ENCODE results near the gene RNF166.

The RNF166 gene

DNA sequence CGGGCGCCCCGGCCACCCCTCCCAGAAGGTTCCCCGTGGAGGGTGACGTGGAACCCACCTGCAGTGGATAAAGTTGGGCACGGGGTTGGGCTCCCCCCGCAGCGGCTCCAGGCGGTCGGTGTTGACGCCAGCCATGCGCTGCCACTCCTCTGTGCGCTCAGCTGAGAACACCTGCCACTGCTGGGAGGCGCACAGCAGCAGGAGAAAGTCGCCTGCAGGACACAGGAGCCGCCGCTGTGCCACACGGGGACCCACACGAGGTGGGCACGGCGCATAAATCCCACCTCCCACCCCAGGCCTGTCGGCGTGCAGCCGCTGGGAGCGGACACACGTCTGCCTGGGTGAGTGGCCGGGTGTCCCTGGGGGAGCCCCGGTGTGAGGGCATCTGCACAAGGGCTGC is 20.8 kb upstream of the RNF166 start:
- Histone ChIP-seq H3K27me3 (ENCODE audit: insufficient read depth, low read length, poor library complexity) (no peaks in the 10 kb centered on the region), H3K79me2 (ENCODE audit: insufficient read depth, low read length) (no peaks in the 10 kb centered on the region), H3K4me2 (ENCODE audit: insufficient read depth, low read length) (no peak overlapping the region), H2AFZ (ENCODE audit: low read depth, low read length) (no peak overlapping the region), H3K9ac (ENCODE audit: low read depth, low read length) (no peak overlapping the region), H3K4me1 (ENCODE audit: insufficient read depth, low read length) (no peaks in the 10 kb centered on the region), H3K9me3 (ENCODE audit: insufficient read depth, low read length, severe bottlenecking) (no peaks in the 10 kb centered on the region), H4K20me1 (ENCODE audit: insufficient read depth, low read length) (peaks cover 14% of the 10 kb centered on the region), H3K36me3 (ENCODE audit: insufficient read depth, low read length) (peaks cover 78% of the 10 kb centered on the region), H3K27ac (ENCODE audit: low read length) (no peak overlapping the region), H3K4me3 (ENCODE audit: low read depth in 1 of 2, low read length in 2 of 2) (no peak overlapping the region)
- no peak for TF ChIP-seq CTCF (IDR thresholded peaks at IDR 0.05; ENCODE audit: borderline replicate concordance, extremely low read depth, low read length, poor library complexity, severe bottlenecking)
- TF ChIP-seq EZH2 (IDR thresholded peaks at IDR 0.05; ENCODE audit: borderline replicate concordance, low read depth, low read length, severe bottlenecking) = no peak
- DNase-seq (no peak), ATAC-seq (ENCODE audit: insufficient read depth, low read depth) (no peak)

- DNase-seq (no peak), ATAC-seq (ENCODE audit: insufficient read depth, low read depth) (no peak)
- H3K79me2 ChIP-seq (ENCODE audit: insufficient read depth, low read length) = no peaks in the 10 kb centered on the region
- peaks cover 11% of the 10 kb centered on the region for H4K20me1 ChIP-seq (ENCODE audit: insufficient read depth, low read length)
- H3K4me2 ChIP-seq (ENCODE audit: insufficient read depth, low read length) = no peak overlapping the region
- H3K27ac ChIP-seq (ENCODE audit: low read length) = no peak overlapping the region
- H3K27me3 ChIP-seq (ENCODE audit: insufficient read depth, low read length, poor library complexity) = no peaks in the 10 kb centered on the region
- H3K36me3 ChIP-seq (ENCODE audit: insufficient read depth, low read length) = peaks cover 78% of the 10 kb centered on the region
- no peak overlapping the region for H3K9ac ChIP-seq (ENCODE audit: low read depth, low read length)
- TF ChIP-seq CTCF (IDR thresholded peaks at IDR 0.05; ENCODE audit: borderline replicate concordance, extremely low read depth, low read length, poor library complexity, severe bottlenecking) (no peak), EZH2 (IDR thresholded peaks at IDR 0.05; ENCODE audit: borderline replicate concordance, low read depth, low read length, severe bottlenecking) (no peak)
- H2AFZ ChIP-seq (ENCODE audit: low read depth, low read length) = no peak overlapping the region
- no peaks in the 10 kb centered on the region for H3K4me1 ChIP-seq (ENCODE audit: insufficient read depth, low read length)
- H3K4me3 ChIP-seq (ENCODE audit: low read depth in 1 of 2, low read length in 2 of 2) = no peak overlapping the region
- no peaks in the 10 kb centered on the region for H3K9me3 ChIP-seq (ENCODE audit: insufficient read depth, low read length, severe bottlenecking)
Measured at GRCh38 chr16:88726408-88726749, 20.2 kb upstream of the RNF166 start.

DNA sequence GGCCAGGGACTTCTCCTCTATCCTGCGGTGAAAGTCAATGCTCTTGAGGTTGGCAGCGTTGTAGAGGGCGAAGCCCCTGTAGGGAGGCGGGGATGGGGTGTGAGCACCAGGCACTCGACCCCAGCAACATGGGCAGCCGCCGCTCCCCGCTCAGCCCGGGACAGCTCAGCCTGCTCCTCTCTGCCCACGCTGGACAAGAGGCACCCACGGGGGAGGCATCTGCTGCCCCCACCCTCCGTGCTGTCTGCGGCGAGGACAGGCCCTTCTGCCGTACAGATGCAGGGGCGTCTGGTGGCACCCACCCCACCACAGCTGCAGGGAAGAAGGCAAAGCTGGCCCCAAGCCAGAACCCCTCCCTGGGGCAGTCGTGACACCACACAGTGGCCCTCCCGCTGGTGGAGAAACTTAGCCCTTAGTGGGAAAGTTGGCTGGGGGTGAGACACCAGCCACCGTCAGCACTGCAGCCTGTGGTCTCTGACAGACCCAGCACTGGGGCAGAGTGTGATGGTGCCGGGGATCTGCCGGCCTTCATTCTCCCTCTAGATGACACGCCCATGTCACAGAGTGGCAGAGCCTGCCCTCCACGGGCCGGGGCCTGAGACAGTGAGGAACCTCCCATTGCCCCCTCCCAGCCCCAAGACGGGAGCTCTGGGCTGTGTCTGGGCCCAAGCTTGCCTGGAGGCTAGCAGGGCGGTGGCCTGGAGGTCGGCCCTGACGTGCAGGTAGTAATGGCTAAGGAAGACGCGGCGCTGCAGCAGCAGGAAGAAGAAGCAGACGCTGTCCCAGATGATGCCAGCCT is 19.6 kb upstream of the RNF166 start:
- TF ChIP-seq CTCF (IDR thresholded peaks at IDR 0.05; ENCODE audit: borderline replicate concordance, extremely low read depth, low read length, poor library complexity, severe bottlenecking) (no peak), EZH2 (IDR thresholded peaks at IDR 0.05; ENCODE audit: borderline replicate concordance, low read depth, low read length, severe bottlenecking) (no peak)
- no peaks in the 10 kb centered on the region for H3K9me3 ChIP-seq (ENCODE audit: insufficient read depth, low read length, severe bottlenecking)
- no peak overlapping the region for H3K9ac ChIP-seq (ENCODE audit: low read depth, low read length)
- H2AFZ ChIP-seq (ENCODE audit: low read depth, low read length) = no peak overlapping the region
- no peak overlapping the region for H3K4me2 ChIP-seq (ENCODE audit: insufficient read depth, low read length)
- no peaks in the 10 kb centered on the region for H3K4me1 ChIP-seq (ENCODE audit: insufficient read depth, low read length)
- peaks cover 78% of the 10 kb centered on the region for H3K36me3 ChIP-seq (ENCODE audit: insufficient read depth, low read length)
- DNase-seq (no peak), ATAC-seq (ENCODE audit: insufficient read depth, low read depth) (no peak)
- no peaks in the 10 kb centered on the region for H3K27me3 ChIP-seq (ENCODE audit: insufficient read depth, low read length, poor library complexity)
- no peak overlapping the region for H3K4me3 ChIP-seq (ENCODE audit: low read depth in 1 of 2, low read length in 2 of 2)
- peaks cover 6% of the 10 kb centered on the region; the same call in 1 of the 2 replicates for H4K20me1 ChIP-seq (ENCODE audit: insufficient read depth, low read length)
- H3K27ac ChIP-seq (ENCODE audit: low read length) = no peak overlapping the region
- no peaks in the 10 kb centered on the region for H3K79me2 ChIP-seq (ENCODE audit: insufficient read depth, low read length)

Measured in DND-41 (cell line).